Chondrocyte (in vitro differentiated cells): ENCODE results near the gene PRKD2. TPM values are rescaled to one million over a fixed set of nuclear protein-coding genes. Genes with fewer than 3 reads are reported as not detected.

Experiments used
- DNase-seq: peaks from one replicate; pipeline ENCODE4 v3.0.0; 2021; ENCODE audit warnings: mixed read lengths, low spot score
- H3K27ac Mint-ChIP-seq: one replicate; pipeline ENCODE4 v1.8.0; 2021; ENCODE audit warnings: mild to moderate bottlenecking, moderate library complexity, mixed read lengths; ENCODE audit not compliant: unreplicated experiment
- H3K27me3 Mint-ChIP-seq: 2 replicates; pipeline ENCODE4 v1.8.0; 2021; ENCODE audit warnings: low read depth, mixed read lengths
- H3K36me3 Mint-ChIP-seq: 2 replicates; pipeline ENCODE4 v1.8.0; 2021; ENCODE audit warnings: low read depth, mixed read lengths
- H3K4me1 Mint-ChIP-seq: 2 replicates; pipeline ENCODE4 v1.8.0; 2021; ENCODE audit warnings: low read depth, mild to moderate bottlenecking, mixed read lengths
- H3K4me3 Mint-ChIP-seq: one replicate; pipeline ENCODE4 v1.8.0; 2021; ENCODE audit warnings: mild to moderate bottlenecking, moderate library complexity, mixed read lengths; ENCODE audit not compliant: unreplicated experiment
- H3K9me3 Mint-ChIP-seq: 2 replicates; pipeline ENCODE4 v1.8.0; 2021; ENCODE audit warnings: low read depth, mixed read lengths
- total RNA-seq: library from RNA; stranded (reverse); gene quantifications from 3 replicates; pipeline ENCODE4 v1.2.1, GENCODE V29; 2021
- TF ChIP-seq, protein P1 (sequence below): fragments of 200-600 bp; sonication (generic); IDR thresholded peaks from 2 replicates; pipeline ENCODE4 v1.5.0; 2021; ENCODE audit warnings: antibody characterized with exemption, mild to moderate bottlenecking, moderate library complexity

Gene PRKD2
- total RNA-seq, 1 donor from 2014 or later: 23.3 TPM

DNA sequence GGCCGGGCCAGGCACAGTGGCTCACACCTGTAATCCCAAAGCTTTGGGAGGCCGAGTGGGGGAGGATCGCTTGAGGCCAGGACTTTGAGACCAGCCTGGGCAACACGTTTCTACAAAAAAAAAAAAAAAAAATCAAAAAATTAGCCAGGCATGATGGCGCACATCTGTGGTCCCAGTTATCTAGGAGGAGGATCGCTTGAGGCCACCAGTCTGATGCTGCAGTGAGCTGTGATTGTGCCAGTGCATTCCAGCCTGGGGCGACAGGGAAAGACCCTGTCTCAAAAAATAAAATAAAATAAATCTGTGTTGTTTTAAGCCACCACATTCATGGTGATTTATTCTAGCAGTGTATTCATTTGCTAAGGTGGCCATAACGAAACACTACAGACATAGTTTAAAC, 51.8 kb downstream of the PRKD2 start:
- no peaks in the 10 kb centered on the region for H3K9me3 Mint-ChIP-seq

DNA sequence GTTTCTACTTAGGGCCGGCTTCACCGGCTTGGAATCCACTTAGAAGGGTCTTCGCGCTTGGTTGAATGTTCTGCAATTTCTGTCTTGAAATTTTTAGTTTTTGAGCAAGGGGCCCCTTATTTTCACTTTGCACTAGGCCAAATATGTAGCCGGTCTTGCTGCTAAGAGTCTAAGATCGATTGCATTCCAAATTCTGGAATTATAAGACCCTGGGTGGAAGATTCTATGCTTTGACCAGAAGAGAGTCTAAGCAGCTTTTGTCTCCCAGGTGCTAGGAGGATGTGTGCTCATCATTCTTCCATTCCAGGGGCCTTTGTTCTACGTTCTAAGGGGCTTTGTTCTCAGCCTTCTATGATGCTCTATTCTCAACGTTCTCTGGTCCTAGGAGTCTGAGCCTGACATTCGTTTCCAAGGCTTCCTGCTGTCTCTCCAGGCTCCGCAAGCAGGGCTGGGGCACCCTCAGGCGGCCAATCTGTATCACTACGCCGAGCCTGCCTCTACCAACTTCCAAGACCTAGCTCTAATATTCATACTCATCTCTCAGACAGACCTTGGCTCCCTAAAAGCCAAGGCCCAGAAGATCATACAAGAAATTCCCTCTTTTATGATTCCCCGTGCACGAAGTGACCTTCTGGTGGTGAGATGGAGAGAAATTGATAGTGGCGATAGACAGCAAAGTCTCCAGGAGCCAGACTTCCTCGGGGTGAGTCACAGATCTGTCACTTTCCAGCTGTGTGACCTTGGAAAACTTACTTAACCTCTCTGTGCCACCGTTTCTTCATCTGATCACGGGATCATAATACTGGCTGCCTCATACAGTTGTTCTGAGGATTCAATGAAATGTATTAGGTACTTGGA, 55.0 kb downstream of the PRKD2 start:
- TF ChIP-seq, protein P1, sequence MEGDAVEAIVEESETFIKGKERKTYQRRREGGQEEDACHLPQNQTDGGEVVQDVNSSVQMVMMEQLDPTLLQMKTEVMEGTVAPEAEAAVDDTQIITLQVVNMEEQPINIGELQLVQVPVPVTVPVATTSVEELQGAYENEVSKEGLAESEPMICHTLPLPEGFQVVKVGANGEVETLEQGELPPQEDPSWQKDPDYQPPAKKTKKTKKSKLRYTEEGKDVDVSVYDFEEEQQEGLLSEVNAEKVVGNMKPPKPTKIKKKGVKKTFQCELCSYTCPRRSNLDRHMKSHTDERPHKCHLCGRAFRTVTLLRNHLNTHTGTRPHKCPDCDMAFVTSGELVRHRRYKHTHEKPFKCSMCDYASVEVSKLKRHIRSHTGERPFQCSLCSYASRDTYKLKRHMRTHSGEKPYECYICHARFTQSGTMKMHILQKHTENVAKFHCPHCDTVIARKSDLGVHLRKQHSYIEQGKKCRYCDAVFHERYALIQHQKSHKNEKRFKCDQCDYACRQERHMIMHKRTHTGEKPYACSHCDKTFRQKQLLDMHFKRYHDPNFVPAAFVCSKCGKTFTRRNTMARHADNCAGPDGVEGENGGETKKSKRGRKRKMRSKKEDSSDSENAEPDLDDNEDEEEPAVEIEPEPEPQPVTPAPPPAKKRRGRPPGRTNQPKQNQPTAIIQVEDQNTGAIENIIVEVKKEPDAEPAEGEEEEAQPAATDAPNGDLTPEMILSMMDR: peak; percentile 94
- Mint-ChIP-seq H3K27me3 (no peaks in the 10 kb centered on the region), H3K4me3 (peak overlapping the region; percentile 77), H3K4me1 (peaks cover 27% of the 10 kb centered on the region), H3K9me3 (no peaks in the 10 kb centered on the region), H3K36me3 (no peaks in the 10 kb centered on the region), H3K27ac (peak overlapping the region; percentile 97)
- no peak for DNase-seq

More for the DNA sequence above, 51.8 kb downstream of the PRKD2 start:
- no peaks in the 10 kb centered on the region for H3K36me3 Mint-ChIP-seq
- TF ChIP-seq, protein P1: no peak
- no peak for DNase-seq
- no peak overlapping the region for H3K4me3 Mint-ChIP-seq
- peaks cover 13% of the 10 kb centered on the region for H3K4me1 Mint-ChIP-seq
- H3K27ac Mint-ChIP-seq: no peak overlapping the region
- H3K27me3 Mint-ChIP-seq: no peaks in the 10 kb centered on the region

DNA sequence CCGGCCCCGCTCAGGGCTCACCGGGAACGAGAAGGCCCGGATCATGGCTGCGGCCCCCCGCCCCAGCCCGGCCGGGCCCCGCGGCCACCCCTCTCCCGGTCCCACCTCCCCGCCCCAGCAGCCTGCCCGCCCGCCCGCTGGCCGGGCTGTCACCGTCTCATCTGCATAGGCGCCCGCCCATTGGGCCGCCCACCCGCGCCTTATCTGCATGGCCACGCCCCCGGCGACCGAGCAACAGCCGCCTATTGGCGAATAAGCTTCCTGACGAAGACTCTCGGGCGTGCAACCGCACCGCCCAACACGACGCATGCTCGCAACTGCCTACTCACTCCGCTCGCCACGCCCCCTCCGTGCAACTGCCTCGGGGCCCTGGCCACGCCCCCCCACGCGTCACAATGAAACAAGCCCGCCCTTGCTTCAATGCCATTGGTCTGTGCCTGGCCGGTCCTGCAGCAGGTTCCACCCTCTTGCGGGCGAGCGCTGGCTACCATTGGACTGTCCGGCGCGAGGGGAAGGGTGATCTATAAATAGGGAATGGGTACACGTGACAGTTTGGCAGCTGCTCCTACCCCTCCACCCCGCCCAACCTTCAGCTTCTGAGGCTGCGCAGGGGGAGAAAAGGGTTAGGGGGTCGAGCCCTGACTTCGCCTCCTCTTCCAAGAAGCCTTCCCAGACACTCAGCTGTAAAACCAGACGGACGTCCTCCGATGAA, 55.7 kb downstream of the PRKD2 start, which contains the start of gene DACT3:
DACT3 (minus strand) TSS at position 163 of the 712 bp plus-strand sequence; CDS start at position 45, 118 bp downstream.
- peak within 1 kb of the TSS; percentile 77 for H3K4me3 Mint-ChIP-seq
- H3K9me3 Mint-ChIP-seq: no peaks in the 10 kb centered on the region
- H3K27me3 Mint-ChIP-seq: no peaks in the 10 kb centered on the region
- H3K36me3 Mint-ChIP-seq: no peaks in the 10 kb centered on the region
- H3K27ac Mint-ChIP-seq: peak within 1 kb of the TSS; percentile 97
- H3K4me1 Mint-ChIP-seq: peaks cover 27% of the 10 kb centered on the region
- TF ChIP-seq, protein P1: no peak
- peak; percentile 100 for DNase-seq

DNA sequence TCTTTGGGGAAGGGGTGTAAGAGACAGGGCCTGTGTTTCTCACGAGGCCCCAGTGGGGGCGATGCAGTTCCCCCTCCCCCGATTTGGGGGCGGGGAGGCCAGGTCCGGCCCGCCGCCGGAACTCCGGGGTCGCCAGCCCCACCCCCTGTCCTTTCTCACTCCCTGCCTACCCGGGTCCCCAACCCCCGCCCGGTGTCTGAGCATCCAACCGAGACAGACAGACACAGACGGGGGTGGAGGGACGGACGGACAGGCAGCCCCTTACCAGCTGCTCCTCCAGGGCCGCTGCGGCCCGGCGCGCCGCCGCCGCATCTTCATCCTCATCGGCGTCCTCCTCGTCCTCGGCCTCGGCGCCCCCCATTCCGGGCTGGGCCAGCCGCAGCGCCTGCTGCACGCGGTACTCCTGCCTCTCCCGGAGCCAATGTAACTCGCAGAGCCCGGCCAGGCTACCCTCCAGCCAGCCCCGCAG, 56.3 kb downstream of the PRKD2 start:
- Mint-ChIP-seq H3K4me3 (peak overlapping the region; percentile 77), H3K27me3 (no peaks in the 10 kb centered on the region), H3K36me3 (no peaks in the 10 kb centered on the region), H3K9me3 (no peaks in the 10 kb centered on the region), H3K27ac (peak overlapping the region; percentile 49), H3K4me1 (peaks cover 27% of the 10 kb centered on the region)
- DNase-seq: no peak
- TF ChIP-seq, protein P1: no peak

DNA sequence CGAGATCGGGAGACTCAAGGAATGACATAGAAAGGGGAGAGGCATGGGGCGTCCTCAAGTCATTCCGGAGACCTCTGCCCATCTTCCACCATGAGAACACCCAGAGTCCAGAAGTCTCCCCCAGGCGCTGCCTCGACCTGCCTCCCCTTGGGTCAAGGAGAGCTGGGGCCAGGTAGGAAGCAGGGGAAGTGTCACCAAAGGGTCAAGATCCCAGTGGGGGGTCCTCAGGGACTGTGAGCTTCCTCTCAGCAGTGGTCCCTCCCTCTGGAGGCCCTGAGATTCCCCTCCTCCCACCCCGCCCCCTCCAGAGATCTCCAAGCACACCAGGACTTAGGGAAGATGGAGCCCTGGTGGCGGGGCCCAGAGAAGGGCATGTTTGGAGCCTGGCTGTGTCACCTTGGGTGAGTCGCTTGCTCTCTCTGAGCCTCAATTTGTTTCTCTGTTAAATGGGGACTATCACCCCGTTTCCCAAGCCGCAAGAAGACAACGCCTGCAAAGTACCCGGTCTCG, 56.9 kb downstream of the PRKD2 start:
- H3K27ac Mint-ChIP-seq: peak overlapping the region; percentile 38
- H3K36me3 Mint-ChIP-seq: no peaks in the 10 kb centered on the region
- TF ChIP-seq, protein P1: no peak
- no peak for DNase-seq
- H3K9me3 Mint-ChIP-seq: no peaks in the 10 kb centered on the region
- H3K4me1 Mint-ChIP-seq: peaks cover 28% of the 10 kb centered on the region
- H3K4me3 Mint-ChIP-seq: peak overlapping the region; percentile 77
- no peaks in the 10 kb centered on the region for H3K27me3 Mint-ChIP-seq
